Activated CD4-positive, alpha-beta T cell treated with anti-CD3 and anti-CD28 coated beads, Interleukin-2, amount 10 ng/mL, durations not matched to agents 24 days and 14 days (primary cell): ENCODE results near the gene SLC15A5. TPM values are rescaled to one million over a fixed set of nuclear protein-coding genes. Genes with fewer than 3 reads are reported as not detected.

ENCODE experiments used
- DNase-seq: peaks from one replicate; pipeline ENCODE4 v3.0.0; 2022
- H3K27ac Mint-ChIP-seq: one replicate; pipeline ENCODE4 v1.8.0; 2022; ENCODE audit warnings: mild to moderate bottlenecking, mixed read lengths
- H3K27me3 Mint-ChIP-seq: one replicate; pipeline ENCODE4 v1.8.0; 2022; ENCODE audit warnings: mixed read lengths
- H3K36me3 Mint-ChIP-seq: one replicate; pipeline ENCODE4 v1.8.0; 2022; ENCODE audit warnings: low read depth, mild to moderate bottlenecking, mixed read lengths
- H3K4me1 Mint-ChIP-seq: one replicate; pipeline ENCODE4 v1.8.0; 2021; ENCODE audit warnings: mixed read lengths
- H3K4me3 Mint-ChIP-seq: one replicate; pipeline ENCODE4 v1.8.0; 2022; ENCODE audit warnings: mild to moderate bottlenecking, moderate library complexity, mixed read lengths
- H3K9me3 Mint-ChIP-seq: one replicate; pipeline ENCODE4 v1.8.0; 2021; ENCODE audit warnings: mixed read lengths
- intact Hi-C: fragments of 100-400 bp; cut with micrococcal nuclease; formaldehyde crosslinking; loops from one replicate; pipeline ENCODE4 v1.15.1; 2023
- total RNA-seq: library from RNA; stranded (reverse); gene quantifications from 2 replicates; pipeline ENCODE4 v1.2.3, GENCODE V29; 2022

The SLC15A5 gene
- total RNA-seq, 1 donor from 2014 or later, result not detected

- Mint-ChIP-seq H3K4me3 (no peak overlapping the region), H3K27me3 (no peaks in the 10 kb centered on the region), H3K27ac (no peak overlapping the region), H3K36me3 (no peaks in the 10 kb centered on the region), H3K4me1 (no peaks in the 10 kb centered on the region), H3K9me3 (no peaks in the 10 kb centered on the region)
- intact Hi-C loops, result no loop called here
- no peak for DNase-seq
Observed at GRCh38 chr12:16150276-16150675, 127.2 kb downstream of the SLC15A5 start.

GRCh38 chr12:16148938-16149337 is 128.5 kb downstream of the SLC15A5 start:
- no peaks in the 10 kb centered on the region for H3K4me1 Mint-ChIP-seq
- H3K9me3 Mint-ChIP-seq, result no peaks in the 10 kb centered on the region
- H3K27ac Mint-ChIP-seq, result no peak overlapping the region
- intact Hi-C loops, result no loop called here
- no peaks in the 10 kb centered on the region for H3K36me3 Mint-ChIP-seq
- no peaks in the 10 kb centered on the region for H3K27me3 Mint-ChIP-seq
- DNase-seq, result no peak
- no peak overlapping the region for H3K4me3 Mint-ChIP-seq

Other genes with a start within 250 kb of the SLC15A5 start
- gene MGST1, start 70.0 kb upstream of the SLC15A5 start, total RNA-seq, result 1.2 TPM in 1 of 2 replicates, not detected in the other